WTC11 (cell line): ENCODE results near the gene ITGA2B. TPM values are rescaled to one million over a fixed set of nuclear protein-coding genes. Genes with fewer than 3 reads are reported as not detected.

Source experiments
- ATAC-seq: fragments of 200-7000 bp; cut with Tn5 transposase; 2 replicates; pipeline ENCODE4 v1.10.0; 2021; ENCODE audit warnings: mild to moderate bottlenecking, moderate library complexity
- CTCF ChIA-PET: fragments of 300-600 bp; sonication (Branson Sonifier 250); formaldehyde crosslinking; loops from one replicate; lab custom pipeline; 2021; ENCODE audit warnings: antibody characterized with exemption; lab: Charles Lee
- POLR2A ChIA-PET: fragments of 350-600 bp; sonication (Branson Sonifier 250); formaldehyde crosslinking; loops from one replicate; lab custom pipeline; 2021; ENCODE audit warnings: antibody characterized with exemption; lab: Charles Lee
- DNase-seq: peaks from one replicate; pipeline ENCODE4 v3.0.0; 2021; ENCODE audit warnings: low spot score
- H3K27ac Mint-ChIP-seq: 2 replicates; pipeline ENCODE4 v1.8.0; 2021; ENCODE audit warnings: mixed read lengths
- H3K27me3 Mint-ChIP-seq: 2 replicates; pipeline ENCODE4 v1.8.0; 2021; ENCODE audit warnings: low read depth, mild to moderate bottlenecking, moderate library complexity, mixed read lengths
- H3K36me3 Mint-ChIP-seq: 2 replicates; pipeline ENCODE4 v1.8.0; 2021; ENCODE audit warnings: mixed read lengths
- H3K4me1 Mint-ChIP-seq: 2 replicates; pipeline ENCODE4 v1.8.0; 2022; ENCODE audit warnings: mixed read lengths
- H3K4me3 Mint-ChIP-seq: 2 replicates; pipeline ENCODE4 v1.8.0; 2021; ENCODE audit warnings: mild to moderate bottlenecking, moderate library complexity, mixed read lengths
- H3K9me3 Mint-ChIP-seq: 2 replicates; pipeline ENCODE4 v1.8.0; 2021; ENCODE audit warnings: mixed read lengths
- CBFB ChIP-seq: sonication (generic); formaldehyde crosslinking; IDR thresholded peaks from 2 replicates; pipeline ENCODE4 v1.8.1; 2022; ENCODE audit warnings: mild to moderate bottlenecking, low read depth, missing genetic modification reagents
- CTCF ChIP-seq: fragments of 200-600 bp; IDR thresholded peaks from 2 replicates; pipeline ENCODE4 v1.8.0; 2022; ENCODE audit warnings: antibody characterized with exemption
- GRHL2 ChIP-seq: fragments of 250-450 bp; sonication (Bioruptor Pico); IDR thresholded peaks from 2 replicates; pipeline ENCODE4 v1.8.0; 2022; ENCODE audit warnings: mild to moderate bottlenecking, moderate library complexity; ENCODE audit not compliant: insufficient replicate concordance, severe bottlenecking
- GTF2I ChIP-seq: fragments of 250-450 bp; sonication (Bioruptor Pico); conservative IDR thresholded peaks from 2 replicates; pipeline ENCODE4 v1.4.0; 2021; ENCODE audit warnings: mild to moderate bottlenecking
- HMGA2 ChIP-seq: fragments of 250-450 bp; sonication (Bioruptor Pico); IDR thresholded peaks from 2 replicates; pipeline ENCODE4 v1.4.0; 2021; ENCODE audit warnings: mild to moderate bottlenecking, moderate library complexity
- JUN ChIP-seq: sonication (generic); formaldehyde crosslinking; IDR thresholded peaks from 2 replicates; pipeline ENCODE4 v1.8.0; 2023; ENCODE audit warnings: mild to moderate bottlenecking, missing genetic modification reagents
- MAX ChIP-seq: sonication (generic); formaldehyde crosslinking; IDR thresholded peaks from 2 replicates; pipeline ENCODE4 v1.8.0; 2022; ENCODE audit warnings: mild to moderate bottlenecking, missing genetic modification reagents
- MXD4 ChIP-seq: fragments of 250-450 bp; sonication (Bioruptor Pico); IDR thresholded peaks from 2 replicates; pipeline ENCODE4 v1.8.0; 2021; ENCODE audit warnings: mild to moderate bottlenecking, moderate library complexity, borderline replicate concordance
- PRDM15 ChIP-seq: sonication (generic); formaldehyde crosslinking; IDR thresholded peaks from 2 replicates; pipeline ENCODE4 v1.8.0; 2022; ENCODE audit warnings: missing genetic modification reagents
- RELA ChIP-seq: sonication (generic); formaldehyde crosslinking; IDR thresholded peaks from 2 replicates; pipeline ENCODE4 v1.8.1; 2022; ENCODE audit warnings: missing genetic modification reagents, mild to moderate bottlenecking, borderline replicate concordance
- SMAD4 ChIP-seq: sonication (generic); formaldehyde crosslinking; IDR thresholded peaks from 2 replicates; pipeline ENCODE4 v1.8.0; 2022; ENCODE audit warnings: mild to moderate bottlenecking, missing genetic modification reagents
- ZNF219 ChIP-seq: sonication (generic); formaldehyde crosslinking; IDR thresholded peaks from 2 replicates; pipeline ENCODE4 v1.8.0; 2023; ENCODE audit warnings: missing genetic modification reagents, mild to moderate bottlenecking, borderline replicate concordance
- ZNF396 ChIP-seq: fragments of 250-450 bp; sonication (Bioruptor Pico); IDR thresholded peaks from 2 replicates; pipeline ENCODE4 v1.8.0; 2021; ENCODE audit warnings: mild to moderate bottlenecking, moderate library complexity, borderline replicate concordance
- ZNF423 ChIP-seq: fragments of 250-450 bp; sonication (Bioruptor Pico); IDR thresholded peaks from 2 replicates; pipeline ENCODE4 v2.1.2; 2022; ENCODE audit warnings: mild to moderate bottlenecking, moderate library complexity
- ZNF425 ChIP-seq: fragments of 250-450 bp; sonication (Bioruptor Pico); conservative IDR thresholded peaks from 2 replicates; pipeline ENCODE4 v1.9.0; 2021; ENCODE audit warnings: mild to moderate bottlenecking
- total RNA-seq: library from RNA; stranded (reverse); gene quantifications from 3 replicates; pipeline ENCODE4 v1.2.3, GENCODE V29; 2021
- TF ChIP-seq, protein P1 (sequence below): fragments of 250-450 bp; sonication (Bioruptor Pico); IDR thresholded peaks from 2 replicates; pipeline ENCODE4 v1.9.0; 2021; ENCODE audit warnings: mild to moderate bottlenecking

The ITGA2B gene
- total RNA-seq, 1 experiment from 2014 or later, result 21.5 TPM

GRCh38 chr17:44334315-44334714, 55.1 kb downstream of the ITGA2B start:
- POLR2A ChIA-PET, result no interaction called here
- ATAC-seq (no peak), DNase-seq (no peak)
- Mint-ChIP-seq H3K27ac (no peak overlapping the region), H3K36me3 (no peaks in the 10 kb centered on the region), H3K9me3 (no peaks in the 10 kb centered on the region), H3K4me1 (peaks cover 12% of the 10 kb centered on the region; the same call in 1 of the 2 replicates), H3K27me3 (peaks cover 5% of the 10 kb centered on the region), H3K4me3 (no peak overlapping the region)
- no peak for TF ChIP-seq GTF2I (CRISPR knock-in tag)
- TF ChIP-seq CBFB (CRISPR knock-in tag), result no peak
- TF ChIP-seq GRHL2 (CRISPR knock-in tag), result no peak
- no peak for TF ChIP-seq PRDM15 (CRISPR knock-in tag)
- TF ChIP-seq ZNF425 (CRISPR knock-in tag), result no peak
- no peak for TF ChIP-seq SMAD4 (CRISPR knock-in tag)
- no peak for TF ChIP-seq JUN
- TF ChIP-seq ZNF396 (CRISPR knock-in tag), result no peak
- no peak for TF ChIP-seq HMGA2 (CRISPR knock-in tag)
- no peak for TF ChIP-seq ZNF219
- TF ChIP-seq MAX (CRISPR knock-in tag), result no peak
- TF ChIP-seq, protein P1, sequence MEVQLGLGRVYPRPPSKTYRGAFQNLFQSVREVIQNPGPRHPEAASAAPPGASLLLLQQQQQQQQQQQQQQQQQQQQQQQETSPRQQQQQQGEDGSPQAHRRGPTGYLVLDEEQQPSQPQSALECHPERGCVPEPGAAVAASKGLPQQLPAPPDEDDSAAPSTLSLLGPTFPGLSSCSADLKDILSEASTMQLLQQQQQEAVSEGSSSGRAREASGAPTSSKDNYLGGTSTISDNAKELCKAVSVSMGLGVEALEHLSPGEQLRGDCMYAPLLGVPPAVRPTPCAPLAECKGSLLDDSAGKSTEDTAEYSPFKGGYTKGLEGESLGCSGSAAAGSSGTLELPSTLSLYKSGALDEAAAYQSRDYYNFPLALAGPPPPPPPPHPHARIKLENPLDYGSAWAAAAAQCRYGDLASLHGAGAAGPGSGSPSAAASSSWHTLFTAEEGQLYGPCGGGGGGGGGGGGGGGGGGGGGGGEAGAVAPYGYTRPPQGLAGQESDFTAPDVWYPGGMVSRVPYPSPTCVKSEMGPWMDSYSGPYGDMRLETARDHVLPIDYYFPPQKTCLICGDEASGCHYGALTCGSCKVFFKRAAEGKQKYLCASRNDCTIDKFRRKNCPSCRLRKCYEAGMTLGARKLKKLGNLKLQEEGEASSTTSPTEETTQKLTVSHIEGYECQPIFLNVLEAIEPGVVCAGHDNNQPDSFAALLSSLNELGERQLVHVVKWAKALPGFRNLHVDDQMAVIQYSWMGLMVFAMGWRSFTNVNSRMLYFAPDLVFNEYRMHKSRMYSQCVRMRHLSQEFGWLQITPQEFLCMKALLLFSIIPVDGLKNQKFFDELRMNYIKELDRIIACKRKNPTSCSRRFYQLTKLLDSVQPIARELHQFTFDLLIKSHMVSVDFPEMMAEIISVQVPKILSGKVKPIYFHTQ (CRISPR knock-in tag), result no peak
- no peak for TF ChIP-seq RELA
- no peak for TF ChIP-seq MXD4 (CRISPR knock-in tag)
- TF ChIP-seq CTCF, result no peak
- no peak for TF ChIP-seq ZNF423 (CRISPR knock-in tag)
- CTCF ChIA-PET, result interaction anchor here (1.3 to 7.4 kb wide), 6 partner anchors 10 to 131 kb away, joined by 3 to 78 read pairs (median 22); partner anchors contain the start of gene GRN
